Measurements from ENCODE around the gene ZNF599. TPM values are rescaled to one million over a fixed set of nuclear protein-coding genes. Genes with fewer than 3 reads are reported as not detected.

Gene ZNF599
- total RNA-seq, 1 experiment from 2014 or later: not detected

DNA sequence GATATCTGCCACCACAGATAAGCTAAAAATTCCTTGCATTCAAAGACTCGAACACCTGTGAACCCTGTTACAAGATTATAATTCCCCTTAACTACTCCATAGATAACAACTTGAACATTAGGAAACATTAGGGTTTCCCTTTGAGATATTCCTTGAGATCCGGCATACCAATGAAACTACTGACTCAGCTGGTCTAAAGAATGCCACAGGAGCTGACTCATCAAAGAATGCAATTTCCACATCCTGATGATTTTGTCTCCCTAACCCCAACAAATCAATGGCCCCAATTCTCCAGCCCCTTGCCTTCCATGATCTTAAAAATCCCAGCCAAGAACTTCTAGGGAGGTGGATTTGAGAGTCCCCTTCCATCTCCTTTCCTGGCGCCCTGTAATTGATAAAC lies 35.6 kb upstream of the ZNF599 start:
- no TSS peak for BruUV-seq (replicated peaks)

DNA sequence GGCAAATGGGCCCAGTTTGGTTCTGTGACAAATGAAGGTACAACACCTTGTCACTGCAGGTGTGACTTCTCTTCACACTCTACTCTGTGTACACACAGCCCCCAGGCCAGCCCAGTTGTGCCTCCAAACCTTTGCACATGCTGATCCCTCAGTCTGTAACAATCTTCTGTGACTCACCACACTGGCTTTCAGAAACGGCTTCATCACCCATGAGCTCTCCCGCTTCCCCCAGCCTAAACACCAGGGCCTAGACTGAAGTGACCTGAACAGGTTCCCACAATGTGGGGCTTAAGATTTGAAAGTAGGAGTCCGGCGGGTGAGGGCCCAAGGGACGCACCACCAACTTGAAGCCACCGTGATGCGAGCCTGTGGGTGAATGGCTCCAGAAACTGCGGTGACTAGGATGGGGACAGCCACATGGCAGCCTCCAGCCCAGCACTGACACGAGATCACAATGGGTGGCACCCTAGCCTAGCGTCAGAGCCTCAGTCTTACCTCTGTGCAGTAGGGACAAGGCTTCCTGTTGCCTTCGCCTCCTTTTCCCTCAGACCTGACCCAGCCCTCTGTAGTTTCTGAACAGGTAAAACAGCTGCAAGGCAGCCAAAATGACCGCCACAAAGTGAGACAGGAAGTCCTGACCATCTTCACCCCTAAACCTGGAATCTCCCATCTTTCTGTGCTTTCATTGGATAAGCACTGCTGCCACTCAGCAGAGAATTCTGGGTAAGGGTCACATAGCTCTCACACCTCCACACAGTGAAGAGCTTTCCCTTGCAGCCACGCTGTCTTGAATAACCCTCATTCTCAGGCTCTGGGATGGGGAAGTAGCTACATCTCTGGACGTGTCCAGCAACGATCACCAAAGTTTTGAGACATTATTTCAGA lies 34.2 kb upstream of the ZNF599 start:
- H3K79me2 ChIP-seq (ENCODE audit: low read length): no peaks in the 10 kb centered on the region
- peak; percentile 2 for DNase-seq

More for the DNA sequence above, 35.6 kb upstream of the ZNF599 start:
- no peaks in the 10 kb centered on the region for H4K20me1 ChIP-seq (ENCODE audit: low read length)
- ChIA-PET CTCF (no interaction called here), POLR2A (ENCODE audit: unreplicated experiment) (no interaction called here)
- H3K9ac ChIP-seq (ENCODE audit: low read length): no peak overlapping the region
- H3K9me3 ChIP-seq (ENCODE audit: low read length): 0 out of 2 replicates have a peak, but pooled peaks cover 3% of the 10 kb centered on the region
- H3K9me2 ChIP-seq (replicated peaks; ENCODE audit: low read length): no peaks in the 10 kb centered on the region
- no peaks in the 10 kb centered on the region for H3K36me3 ChIP-seq (ENCODE audit: low read depth, low read length)
- H2AFZ ChIP-seq (ENCODE audit: low read length): no peak overlapping the region
- no peak overlapping the region for H3K4me3 ChIP-seq (ENCODE audit: low read length)
- no peaks in the 10 kb centered on the region for H3F3A ChIP-seq (ENCODE audit: low read length, unreplicated experiment)
- no peaks in the 10 kb centered on the region for H3K79me2 ChIP-seq (ENCODE audit: low read length)
- intact Hi-C loops (cut with micrococcal nuclease): no loop called here
- no peak for TF ChIP-seq EZH2phosphoT487 (IDR thresholded peaks at IDR 0.05; ENCODE audit: borderline replicate concordance, low read length)
- no peak for TF ChIP-seq EZH2 (IDR thresholded peaks at IDR 0.05; ENCODE audit: low read length, unreplicated experiment)
- TF ChIP-seq, protein P1, sequence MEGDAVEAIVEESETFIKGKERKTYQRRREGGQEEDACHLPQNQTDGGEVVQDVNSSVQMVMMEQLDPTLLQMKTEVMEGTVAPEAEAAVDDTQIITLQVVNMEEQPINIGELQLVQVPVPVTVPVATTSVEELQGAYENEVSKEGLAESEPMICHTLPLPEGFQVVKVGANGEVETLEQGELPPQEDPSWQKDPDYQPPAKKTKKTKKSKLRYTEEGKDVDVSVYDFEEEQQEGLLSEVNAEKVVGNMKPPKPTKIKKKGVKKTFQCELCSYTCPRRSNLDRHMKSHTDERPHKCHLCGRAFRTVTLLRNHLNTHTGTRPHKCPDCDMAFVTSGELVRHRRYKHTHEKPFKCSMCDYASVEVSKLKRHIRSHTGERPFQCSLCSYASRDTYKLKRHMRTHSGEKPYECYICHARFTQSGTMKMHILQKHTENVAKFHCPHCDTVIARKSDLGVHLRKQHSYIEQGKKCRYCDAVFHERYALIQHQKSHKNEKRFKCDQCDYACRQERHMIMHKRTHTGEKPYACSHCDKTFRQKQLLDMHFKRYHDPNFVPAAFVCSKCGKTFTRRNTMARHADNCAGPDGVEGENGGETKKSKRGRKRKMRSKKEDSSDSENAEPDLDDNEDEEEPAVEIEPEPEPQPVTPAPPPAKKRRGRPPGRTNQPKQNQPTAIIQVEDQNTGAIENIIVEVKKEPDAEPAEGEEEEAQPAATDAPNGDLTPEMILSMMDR (conservative IDR thresholded peaks at IDR 0.05; ENCODE audit: low read depth, low read length): no peak
- H3K4me1 ChIP-seq (ENCODE audit: insufficient read depth, low read length): no peaks in the 10 kb centered on the region
- peak; percentile 66 for DNase-seq
- no peaks in the 10 kb centered on the region for H3K27me3 ChIP-seq (ENCODE audit: low read length)
- H3K4me2 ChIP-seq (ENCODE audit: low read length): no peak overlapping the region
- H3K27ac ChIP-seq (ENCODE audit: low read length): no peak overlapping the region
- no peak for ATAC-seq

More for the DNA sequence above, 34.2 kb upstream of the ZNF599 start:
- no peaks in the 10 kb centered on the region for H3K27me3 ChIP-seq (ENCODE audit: low read length)
- POLR2A ChIA-PET (ENCODE audit: unreplicated experiment): no interaction called here
- H3K9ac ChIP-seq (ENCODE audit: low read length): no peak overlapping the region
- no peaks in the 10 kb centered on the region for H4K20me1 ChIP-seq (ENCODE audit: low read length)
- TF ChIP-seq, protein P1 (conservative IDR thresholded peaks at IDR 0.05; ENCODE audit: low read depth, low read length): no peak
- TF ChIP-seq EZH2phosphoT487 (IDR thresholded peaks at IDR 0.05; ENCODE audit: borderline replicate concordance, low read length) (no peak), EZH2 (IDR thresholded peaks at IDR 0.05; ENCODE audit: low read length, unreplicated experiment) (no peak)
- no peak overlapping the region for H3K4me3 ChIP-seq (ENCODE audit: low read length)
- CTCF ChIA-PET: no interaction called here
- no peak overlapping the region for H3K27ac ChIP-seq (ENCODE audit: low read length)
- H3K4me2 ChIP-seq (ENCODE audit: low read length): no peak overlapping the region
- H3K36me3 ChIP-seq (ENCODE audit: low read depth, low read length): no peaks in the 10 kb centered on the region
- no peaks in the 10 kb centered on the region for H3K9me2 ChIP-seq (replicated peaks; ENCODE audit: low read length)
- intact Hi-C loops (cut with micrococcal nuclease): no loop called here
- ATAC-seq: no peak
- H3K4me1 ChIP-seq (ENCODE audit: insufficient read depth, low read length): no peaks in the 10 kb centered on the region
- 0 out of 2 replicates have a peak, but pooled peaks cover 3% of the 10 kb centered on the region for H3K9me3 ChIP-seq (ENCODE audit: low read length)
- no peaks in the 10 kb centered on the region for H3F3A ChIP-seq (ENCODE audit: low read length, unreplicated experiment)
- H2AFZ ChIP-seq (ENCODE audit: low read length): no peak overlapping the region
- BruUV-seq (replicated peaks): no TSS peak

Data from PC-3 (cell line).